Mammary epithelial cell (primary cell): ENCODE results near the gene TRIM29.

Experiments used
- CTCF ChIP-seq, 2 donors: IDR thresholded peaks in 1 of 2; conservative IDR thresholded peaks in 1 of 2; 2 replicates each; pipeline ENCODE4 v1.5.1; 2011 to 2012; ENCODE audit warnings: inconsistent platforms in 2 of 2, low read length in 2 of 2, mild to moderate bottlenecking in 2 of 2, control low read depth in 1 of 2, low read depth in 1 of 2; ENCODE audit not compliant: insufficient read depth in 1 of 2; ENCODE audit errors: extremely low read depth in 1 of 2
- EZH2 ChIP-seq: IDR thresholded peaks from 2 replicates; pipeline ENCODE4 v1.6.1; 2012; ENCODE audit warnings: low read length, inconsistent platforms, borderline replicate concordance

- TF ChIP-seq CTCF (conservative IDR thresholded peaks at IDR 0.05 in 1 of 2, IDR thresholded peaks at IDR 0.05 in 1 of 2; ENCODE audit: extremely low read depth in 1 of 2, insufficient read depth in 1 of 2, low read depth in 1 of 2, low read length in 2 of 2) (no peak), EZH2 (no peak)
Observed at GRCh38 chr11:120146413-120147093, 8.6 kb upstream of the TRIM29 start.
